ENCODE data around the gene MTX1. TPM values are rescaled to one million over a fixed set of nuclear protein-coding genes. Genes with fewer than 3 reads are reported as not detected.

The MTX1 gene
- total RNA-seq, 2 donors from 2014 or later = 47.3 to 63.2 TPM

DNA sequence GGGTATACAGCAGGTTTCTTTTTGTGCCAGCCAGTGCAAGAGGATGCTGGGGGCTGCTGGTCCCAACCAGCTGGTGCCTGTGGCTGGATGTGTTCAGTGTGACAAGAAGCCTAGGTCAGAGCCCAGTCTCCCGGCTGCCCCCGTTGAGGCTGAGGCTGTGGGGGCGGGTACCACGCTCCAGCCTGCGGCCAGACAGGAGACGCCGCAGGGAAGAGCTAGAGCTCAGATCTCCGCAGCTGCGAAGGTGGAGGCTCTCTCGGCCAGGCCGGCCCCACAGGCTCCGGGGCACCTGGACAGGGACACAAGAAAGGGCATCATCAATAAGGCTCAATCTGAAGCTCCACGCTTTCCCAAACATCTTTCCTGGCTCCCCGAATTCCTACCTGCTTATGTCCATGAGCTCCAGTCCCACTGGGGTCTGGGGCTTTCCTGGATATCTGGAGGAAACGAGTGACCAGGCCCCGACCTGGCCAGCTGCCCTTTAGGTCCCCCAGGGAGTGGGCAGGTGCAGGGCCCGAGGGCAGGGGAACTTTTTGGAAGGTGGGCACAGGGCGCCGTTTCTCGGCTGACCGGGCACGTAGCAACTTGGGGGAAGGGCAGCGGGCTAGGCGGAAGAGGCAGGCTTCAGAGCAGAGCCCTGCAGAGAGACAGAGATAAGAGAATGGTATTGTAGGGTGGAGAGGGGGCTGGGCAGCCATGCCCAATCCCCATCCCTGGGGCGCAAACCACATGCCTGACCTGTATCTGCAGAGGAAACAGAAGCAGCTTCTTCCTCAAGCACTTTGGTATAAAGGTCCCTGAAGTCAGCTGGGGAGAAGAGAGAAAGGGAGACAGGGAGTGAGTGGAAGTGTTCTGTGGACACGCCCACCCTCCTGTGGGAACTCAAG lies 39.4 kb downstream of the MTX1 start:
- Histone ChIP-seq H3K9ac (ENCODE audit: extremely low read depth, low read length, poor library complexity, severe bottlenecking) (no peak overlapping the region), H3K9me3 (ENCODE audit: control insufficient read depth, low read length) (no peaks in the 10 kb centered on the region), H3K4me1 (ENCODE audit: control insufficient read depth, insufficient read depth, low read length) (no peaks in the 10 kb centered on the region), H3K4me3 (ENCODE audit: low read length) (no peak overlapping the region), H3K27ac (ENCODE audit: low read depth, low read length) (no peak overlapping the region), H3K36me3 (ENCODE audit: control insufficient read depth, insufficient read depth, low read length) (peaks cover 5% of the 10 kb centered on the region), H3K27me3 (ENCODE audit: control insufficient read depth, insufficient read depth, low read length, poor library complexity, severe bottlenecking) (no peaks in the 10 kb centered on the region)
- Mint-ChIP-seq H3K36me3 (ENCODE audit: low read depth) (peaks cover 21% of the 10 kb centered on the region), H3K27me3 (ENCODE audit: insufficient read depth) (peaks cover 13% of the 10 kb centered on the region), H3K9me3 (no peaks in the 10 kb centered on the region), H3K27ac (no peak overlapping the region), H3K4me3 (no peak overlapping the region), H3K4me1 (peaks cover 14% of the 10 kb centered on the region)
- WGBS, 2 experiments (ENCODE audit: insufficient coverage in 1 of 2, insufficient read length in 1 of 2) = 92 to 93% methylated on average over 21 to 26 of the region's 26 CpGs
- TF ChIP-seq, protein P1, sequence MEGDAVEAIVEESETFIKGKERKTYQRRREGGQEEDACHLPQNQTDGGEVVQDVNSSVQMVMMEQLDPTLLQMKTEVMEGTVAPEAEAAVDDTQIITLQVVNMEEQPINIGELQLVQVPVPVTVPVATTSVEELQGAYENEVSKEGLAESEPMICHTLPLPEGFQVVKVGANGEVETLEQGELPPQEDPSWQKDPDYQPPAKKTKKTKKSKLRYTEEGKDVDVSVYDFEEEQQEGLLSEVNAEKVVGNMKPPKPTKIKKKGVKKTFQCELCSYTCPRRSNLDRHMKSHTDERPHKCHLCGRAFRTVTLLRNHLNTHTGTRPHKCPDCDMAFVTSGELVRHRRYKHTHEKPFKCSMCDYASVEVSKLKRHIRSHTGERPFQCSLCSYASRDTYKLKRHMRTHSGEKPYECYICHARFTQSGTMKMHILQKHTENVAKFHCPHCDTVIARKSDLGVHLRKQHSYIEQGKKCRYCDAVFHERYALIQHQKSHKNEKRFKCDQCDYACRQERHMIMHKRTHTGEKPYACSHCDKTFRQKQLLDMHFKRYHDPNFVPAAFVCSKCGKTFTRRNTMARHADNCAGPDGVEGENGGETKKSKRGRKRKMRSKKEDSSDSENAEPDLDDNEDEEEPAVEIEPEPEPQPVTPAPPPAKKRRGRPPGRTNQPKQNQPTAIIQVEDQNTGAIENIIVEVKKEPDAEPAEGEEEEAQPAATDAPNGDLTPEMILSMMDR (conservative IDR thresholded peaks at IDR 0.05) = no peak
- no peak for DNase-seq

DNA sequence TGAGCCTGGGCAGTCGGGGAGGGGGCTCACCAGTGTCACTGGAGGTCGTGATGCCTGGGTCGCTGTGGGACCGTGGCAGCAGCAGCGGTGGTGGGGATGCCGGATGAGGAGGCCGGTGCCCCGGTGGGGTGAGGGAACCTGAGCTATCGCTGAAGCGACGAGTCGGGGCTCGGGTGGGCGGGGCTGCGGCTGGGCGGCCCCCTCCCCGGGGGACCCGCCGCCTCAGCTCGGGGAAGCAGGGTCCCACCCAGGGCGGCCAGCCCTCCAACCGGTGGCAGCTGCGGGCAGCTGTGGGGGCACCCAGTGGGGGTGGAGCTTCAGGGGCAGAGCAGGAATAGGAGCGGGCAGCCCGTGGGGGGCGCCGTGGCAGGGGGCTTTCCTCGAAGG lies 41.7 kb downstream of the MTX1 start:
- H3K4me1 Mint-ChIP-seq = peaks cover 23% of the 10 kb centered on the region
- Histone ChIP-seq H3K4me1 (ENCODE audit: control insufficient read depth, insufficient read depth, low read length) (peaks cover 7% of the 10 kb centered on the region), H3K36me3 (ENCODE audit: control insufficient read depth, insufficient read depth, low read length) (peaks cover 5% of the 10 kb centered on the region), H3K9me3 (ENCODE audit: control insufficient read depth, low read length) (no peaks in the 10 kb centered on the region), H3K9ac (ENCODE audit: extremely low read depth, low read length, poor library complexity, severe bottlenecking) (no peak overlapping the region), H3K4me3 (ENCODE audit: low read length) (no peak overlapping the region), H3K27ac (ENCODE audit: low read depth, low read length) (no peak overlapping the region), H3K27me3 (ENCODE audit: control insufficient read depth, insufficient read depth, low read length, poor library complexity, severe bottlenecking) (no peaks in the 10 kb centered on the region)
- no peak for DNase-seq
- H3K36me3 Mint-ChIP-seq (ENCODE audit: low read depth) = peaks cover 24% of the 10 kb centered on the region
- H3K27me3 Mint-ChIP-seq (ENCODE audit: insufficient read depth) = peaks cover 13% of the 10 kb centered on the region
- TF ChIP-seq, protein P1 (conservative IDR thresholded peaks at IDR 0.05) = no peak
- 61 to 77% methylated on average over 14 to 28 of the region's 28 CpGs for WGBS, 2 experiments (ENCODE audit: insufficient coverage in 1 of 2, insufficient read length in 1 of 2)
- peak overlapping the region; percentile 42 for H3K4me3 Mint-ChIP-seq
- H3K9me3 Mint-ChIP-seq = no peaks in the 10 kb centered on the region
- no peak overlapping the region for H3K27ac Mint-ChIP-seq

DNA sequence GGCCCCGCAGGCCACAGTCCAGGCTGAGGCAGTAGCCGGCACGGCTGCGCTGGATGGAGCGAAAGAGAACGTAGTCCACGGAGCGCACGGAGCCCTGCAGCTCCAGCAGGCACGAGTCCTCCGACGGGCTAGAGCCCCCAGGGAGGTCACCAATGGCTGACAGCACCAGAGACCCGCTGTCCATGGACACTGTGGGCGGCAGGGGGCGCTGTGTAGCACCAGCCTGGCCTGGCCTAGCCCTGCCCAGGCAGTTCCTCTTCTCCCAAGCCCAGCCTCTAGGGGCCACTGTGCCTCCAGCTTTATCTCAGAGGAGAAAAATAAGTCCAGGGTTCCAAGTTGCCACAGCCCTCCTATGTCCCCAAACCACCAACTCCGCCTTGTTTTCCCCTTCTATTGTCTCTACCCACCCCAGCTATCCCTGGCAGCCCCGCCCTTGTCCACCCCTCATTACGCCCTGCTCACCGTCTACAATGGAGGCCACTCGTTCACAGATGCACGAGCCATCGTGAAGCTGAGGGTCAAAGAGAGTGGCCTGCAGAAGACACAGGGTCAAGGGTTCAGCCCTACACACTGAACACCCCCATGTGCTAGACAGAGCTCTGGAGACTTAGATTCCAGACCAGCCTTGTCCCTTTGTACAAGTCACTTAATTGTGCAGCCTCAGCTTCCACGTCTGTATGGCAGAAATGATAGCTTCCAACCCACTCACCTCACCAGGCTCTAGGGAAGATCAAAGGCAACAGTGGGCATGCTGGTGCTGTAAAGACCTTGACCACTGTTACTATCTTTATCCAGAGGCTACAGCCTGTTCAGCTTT lies 42.3 kb downstream of the MTX1 start:
- peak overlapping the region; percentile 41 for H3K27ac Mint-ChIP-seq
- H3K4me3 Mint-ChIP-seq = peak overlapping the region; percentile 42
- peaks cover 7% of the 10 kb centered on the region for H3K4me1 ChIP-seq (ENCODE audit: control insufficient read depth, insufficient read depth, low read length)
- no peak overlapping the region for H3K9ac ChIP-seq (ENCODE audit: extremely low read depth, low read length, poor library complexity, severe bottlenecking)
- WGBS, 2 experiments (ENCODE audit: insufficient coverage in 1 of 2, insufficient read length in 1 of 2) = 24 to 28% methylated on average over 15 to 23 of the region's 23 CpGs
- TF ChIP-seq, protein P1 (conservative IDR thresholded peaks at IDR 0.05) = peak; percentile 100
- peaks cover 26% of the 10 kb centered on the region for H3K4me1 Mint-ChIP-seq
- no peak overlapping the region for H3K4me3 ChIP-seq (ENCODE audit: low read length)
- peaks cover 5% of the 10 kb centered on the region for H3K36me3 ChIP-seq (ENCODE audit: control insufficient read depth, insufficient read depth, low read length)
- no peaks in the 10 kb centered on the region for H3K9me3 Mint-ChIP-seq
- peaks cover 9% of the 10 kb centered on the region for H3K27me3 Mint-ChIP-seq (ENCODE audit: insufficient read depth)
- peaks cover 24% of the 10 kb centered on the region for H3K36me3 Mint-ChIP-seq (ENCODE audit: low read depth)
- H3K27ac ChIP-seq (ENCODE audit: low read depth, low read length) = no peak overlapping the region
- no peaks in the 10 kb centered on the region for H3K27me3 ChIP-seq (ENCODE audit: control insufficient read depth, insufficient read depth, low read length, poor library complexity, severe bottlenecking)
- peak; percentile 99 for DNase-seq
- H3K9me3 ChIP-seq (ENCODE audit: control insufficient read depth, low read length) = no peaks in the 10 kb centered on the region

Measured in endodermal cell (in vitro differentiated cells).